PC-3 (cell line): ENCODE data around the gene PPP1R9B. TPM values are rescaled to one million over a fixed set of nuclear protein-coding genes. Genes with fewer than 3 reads are reported as not detected.

Source experiments
- ATAC-seq: fragments of 200-7000 bp; cut with Tn5 transposase; 2 replicates; pipeline ENCODE4 v1.9.1; 2020; ENCODE audit warnings: mild to moderate bottlenecking, moderate library complexity
- BruUV-seq: library from RNA; stranded (reverse); fragments of 400-500 nt; replicated peaks from 2 replicates; lab custom pipeline; 2021; lab: Mats Ljungman, UMichigan
- CTCF ChIA-PET: fragments of 300-600 bp; sonication (Branson Sonifier 250); formaldehyde crosslinking; loops from one replicate; lab custom pipeline; 2022; ENCODE audit warnings: antibody characterized with exemption; lab: Charles Lee
- POLR2A ChIA-PET: fragments of 300-600 bp; sonication (Branson Sonifier 250); formaldehyde crosslinking; loops from one replicate; lab custom pipeline; 2022; ENCODE audit warnings: antibody characterized with exemption; ENCODE audit not compliant: unreplicated experiment; lab: Charles Lee
- DNase-seq: peaks from one replicate; pipeline ENCODE4 v3.0.0-alpha.2; 2015
- H2AFZ ChIP-seq: fragments of 300-600 bp; sonication (generic); 2 replicates; pipeline ENCODE4 v1.6.0; 2016; ENCODE audit warnings: antibody characterized with exemption, low read length
- H3F3A ChIP-seq: fragments of 300-600 bp; sonication (generic); one replicate; pipeline ENCODE4 v1.6.0; 2017; ENCODE audit warnings: antibody characterized with exemption, low read length, control low read depth, mild to moderate bottlenecking; ENCODE audit not compliant: unreplicated experiment
- H3K27ac ChIP-seq: fragments of 300-600 bp; sonication (generic); 2 replicates; pipeline ENCODE4 v1.5.1; 2016; ENCODE audit warnings: mild to moderate bottlenecking, low read length
- H3K27me3 ChIP-seq: fragments of 300-600 bp; sonication (generic); 2 replicates; pipeline ENCODE4 v1.6.1; 2016; ENCODE audit warnings: low read length, mixed read lengths
- H3K36me3 ChIP-seq: fragments of 300-600 bp; sonication (generic); 2 replicates; pipeline ENCODE4 v1.6.1; 2016; ENCODE audit warnings: low read depth, mixed run types, low read length, mixed read lengths
- H3K4me1 ChIP-seq: fragments of 300-600 bp; sonication (generic); 2 replicates; pipeline ENCODE4 v1.5.1; 2016; ENCODE audit warnings: low read length; ENCODE audit not compliant: insufficient read depth
- H3K4me2 ChIP-seq: fragments of 300-600 bp; sonication (generic); 2 replicates; pipeline ENCODE4 v1.6.0; 2016; ENCODE audit warnings: low read length
- H3K4me3 ChIP-seq: fragments of 300-600 bp; sonication (generic); 2 replicates; pipeline ENCODE4 v1.5.1; 2016; ENCODE audit warnings: mild to moderate bottlenecking, low read length, mixed read lengths
- H3K79me2 ChIP-seq: fragments of 300-600 bp; sonication (generic); 2 replicates; pipeline ENCODE4 v1.6.1; 2017; ENCODE audit warnings: low read length, mixed read lengths
- H3K9ac ChIP-seq: fragments of 300-600 bp; sonication (generic); 2 replicates; pipeline ENCODE4 v1.6.0; 2016; ENCODE audit warnings: mild to moderate bottlenecking, low read length
- H3K9me2 ChIP-seq: fragments of 300-600 bp; sonication (generic); replicated peaks from 2 replicates; pipeline ENCODE4 v1.6.1; 2016; ENCODE audit warnings: mixed run types, low read length, mixed read lengths
- H3K9me3 ChIP-seq: fragments of 300-600 bp; sonication (generic); 2 replicates; pipeline ENCODE4 v1.6.1; 2016; ENCODE audit warnings: low read length, mixed read lengths
- H4K20me1 ChIP-seq: fragments of 300-600 bp; sonication (generic); 2 replicates; pipeline ENCODE4 v1.6.1; 2016; ENCODE audit warnings: low read length, mixed read lengths
- CTCF ChIP-seq: fragments of 300-600 bp; sonication (generic); conservative IDR thresholded peaks from 2 replicates; pipeline ENCODE4 v1.5.1; 2017; ENCODE audit warnings: antibody characterized with exemption, low read depth, mild to moderate bottlenecking, low read length
- EZH2 ChIP-seq: fragments of 300-600 bp; sonication (generic); IDR thresholded peaks from one replicate; pipeline ENCODE4 v1.6.1; 2017; ENCODE audit warnings: antibody characterized with exemption, mild to moderate bottlenecking, low read length; ENCODE audit not compliant: unreplicated experiment
- EZH2phosphoT487 ChIP-seq: fragments of 300-600 bp; sonication (generic); IDR thresholded peaks from 2 replicates; pipeline ENCODE4 v1.6.1; 2018; ENCODE audit warnings: mild to moderate bottlenecking, antibody characterized with exemption, low read length, borderline replicate concordance
- intact Hi-C: fragments of 100-400 bp; cut with micrococcal nuclease; formaldehyde crosslinking; loops from 2 replicates; pipeline ENCODE4 v1.9.0; 2023
- total RNA-seq: library from RNA; depleted of rRNA; stranded (reverse); fragments of >200 nt; gene quantifications from 2 replicates; pipeline ENCODE4 v1.2.3, GENCODE V29; 2014

Gene PPP1R9B
- total RNA-seq, 1 experiment from 2014 or later: 67.7 TPM

GRCh38 chr17:50145532-50146229 is 4.8 kb downstream of the PPP1R9B start:
- Histone ChIP-seq H3F3A (no peaks in the 10 kb centered on the region), H3K4me1 (peaks cover 22% of the 10 kb centered on the region), H3K9me2 (no peaks in the 10 kb centered on the region), H4K20me1 (peaks cover 38% of the 10 kb centered on the region), H3K4me3 (no peak overlapping the region), H3K9ac (no peak overlapping the region), H3K27me3 (no peaks in the 10 kb centered on the region), H3K4me2 (no peak overlapping the region), H3K36me3 (peaks cover 38% of the 10 kb centered on the region), H3K79me2 (peaks cover 58% of the 10 kb centered on the region), H2AFZ (no peak overlapping the region), H3K9me3 (no peaks in the 10 kb centered on the region), H3K27ac (no peak overlapping the region)
- BruUV-seq: no TSS peak
- DNase-seq (no peak), ATAC-seq (no peak)
- ChIA-PET CTCF (no interaction called here), POLR2A (no interaction called here)
- TF ChIP-seq EZH2phosphoT487 (no peak), EZH2 (no peak), CTCF (no peak)
- intact Hi-C loops: no loop called here

GRCh38 chr17:50144845-50145531 is 5.5 kb downstream of the PPP1R9B start:
- Histone ChIP-seq H3K4me1 (peaks cover 22% of the 10 kb centered on the region), H3K4me2 (no peak overlapping the region), H3K27ac (no peak overlapping the region), H2AFZ (no peak overlapping the region), H3K9me2 (no peaks in the 10 kb centered on the region), H4K20me1 (peaks cover 43% of the 10 kb centered on the region), H3K9ac (no peak overlapping the region), H3F3A (no peaks in the 10 kb centered on the region), H3K36me3 (peaks cover 44% of the 10 kb centered on the region), H3K9me3 (no peaks in the 10 kb centered on the region), H3K79me2 (peaks cover 52% of the 10 kb centered on the region), H3K27me3 (no peaks in the 10 kb centered on the region), H3K4me3 (no peak overlapping the region)
- intact Hi-C loops: no loop called here
- ATAC-seq (no peak), DNase-seq (no peak)
- POLR2A ChIA-PET: no interaction called here
- CTCF ChIA-PET: no interaction called here
- no TSS peak for BruUV-seq
- TF ChIP-seq EZH2phosphoT487 (no peak), EZH2 (no peak), CTCF (no peak)

- intact Hi-C loops: no loop called here
- Histone ChIP-seq H3K79me2 (peaks cover 45% of the 10 kb centered on the region), H3K9ac (no peak overlapping the region), H3K4me1 (peaks cover 22% of the 10 kb centered on the region), H3K9me3 (no peaks in the 10 kb centered on the region), H3K27ac (no peak overlapping the region), H3K4me2 (no peak overlapping the region), H3K4me3 (no peak overlapping the region), H3F3A (no peaks in the 10 kb centered on the region), H3K27me3 (no peaks in the 10 kb centered on the region), H2AFZ (no peak overlapping the region), H3K9me2 (no peaks in the 10 kb centered on the region), H3K36me3 (peaks cover 49% of the 10 kb centered on the region), H4K20me1 (peaks cover 43% of the 10 kb centered on the region)
- no peak for DNase-seq
- BruUV-seq: no TSS peak
- CTCF ChIA-PET: no interaction called here
- no peak for ATAC-seq
- TF ChIP-seq CTCF (no peak), EZH2phosphoT487 (no peak), EZH2 (no peak)
- POLR2A ChIA-PET: no interaction called here
Measured at GRCh38 chr17:50144355-50144754, 6.1 kb downstream of the PPP1R9B start.
